CMK (cell line): ENCODE results near the gene KCNC4.

Experiments used
- DNase-seq: peaks from one replicate; pipeline ENCODE4 v3.0.0-alpha.2; 2010; ENCODE audit warnings: low read depth

The KCNC4 gene

DNA sequence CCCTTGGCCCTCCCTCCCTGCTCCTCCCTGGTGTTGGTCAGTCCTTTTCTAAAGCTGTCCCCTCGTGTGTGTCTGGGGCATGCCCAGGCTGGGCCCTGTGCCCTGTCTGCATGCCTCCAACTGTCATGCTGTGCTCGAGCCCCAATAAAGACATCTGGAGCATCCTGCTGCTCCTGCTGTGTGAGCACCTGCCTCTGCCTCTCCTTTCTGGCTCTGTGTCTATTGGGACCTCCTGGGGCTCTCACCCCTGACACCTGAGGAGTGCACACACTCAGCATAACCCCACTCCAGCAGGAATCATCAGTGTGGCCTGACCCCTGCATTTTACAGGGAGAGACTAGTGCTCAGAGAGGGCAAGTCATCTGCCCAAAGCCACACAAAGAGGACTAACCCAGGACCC lies 23.7 kb downstream of the KCNC4 start:
- DNase-seq: no peak

DNA sequence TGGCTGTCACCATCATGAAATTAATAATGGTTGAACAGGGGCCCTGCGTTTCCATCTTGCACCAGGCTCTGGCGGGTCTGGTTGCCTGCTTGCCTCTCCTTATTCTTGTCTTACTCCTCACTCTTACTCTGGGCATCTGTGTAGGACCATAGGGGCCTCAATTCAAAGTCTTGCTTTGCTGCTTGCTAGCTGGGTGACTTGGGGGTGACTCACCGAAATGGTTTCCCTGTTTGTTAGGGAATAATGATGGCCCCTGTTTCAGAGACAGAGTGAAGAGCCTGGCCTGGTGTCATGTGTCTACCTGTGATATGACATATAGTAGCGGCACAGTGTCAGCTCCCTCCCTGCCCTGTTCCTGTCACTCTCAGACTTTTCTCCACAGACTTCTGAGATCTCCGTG lies 24.6 kb downstream of the KCNC4 start:
- no peak for DNase-seq

GRCh38 chr1:110235181-110235833 lies 25.2 kb downstream of the KCNC4 start:
- DNase-seq: no peak

- DNase-seq: no peak
Observed at GRCh38 chr1:110235834-110236682, 25.9 kb downstream of the KCNC4 start.

- DNase-seq: no peak
Observed at GRCh38 chr1:110237386-110238152, 27.5 kb downstream of the KCNC4 start.

GRCh38 chr1:110239441-110240430 lies 29.6 kb downstream of the KCNC4 start:
- no peak for DNase-seq

DNA sequence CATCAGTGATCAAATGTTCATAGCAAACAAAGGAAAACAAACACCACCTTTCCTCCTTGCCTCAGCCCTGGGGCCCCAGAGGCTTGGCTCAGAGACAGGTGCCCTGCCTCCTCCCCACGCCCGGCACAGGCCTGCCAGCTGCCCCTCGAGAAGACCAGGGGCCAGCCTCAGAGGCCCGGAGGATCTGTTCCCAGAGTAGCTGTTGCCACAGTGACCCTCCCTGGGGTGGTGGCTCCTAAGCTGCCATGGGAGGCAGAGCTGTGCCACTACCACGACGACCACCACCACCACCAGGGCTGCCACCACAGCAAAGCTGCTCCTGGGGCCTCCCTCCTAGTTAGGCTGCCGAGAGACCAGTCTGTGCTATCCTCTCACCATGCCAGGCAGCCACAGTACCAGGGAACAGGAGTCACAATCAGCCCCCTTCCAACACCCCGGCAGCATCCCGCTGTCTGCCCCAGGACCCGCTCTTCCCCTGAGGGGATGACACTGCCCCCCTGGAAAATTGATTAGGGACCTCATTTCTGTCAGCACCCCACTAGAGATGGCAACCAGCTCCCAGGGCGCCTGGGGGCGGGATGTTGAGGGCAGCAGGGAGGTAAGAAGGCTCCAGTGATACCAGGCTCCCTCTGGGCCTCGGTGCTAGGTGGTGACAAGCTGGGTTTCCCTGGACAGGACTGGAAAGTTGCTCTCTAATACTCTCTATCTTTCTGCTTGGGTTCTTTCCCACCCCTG lies 30.5 kb downstream of the KCNC4 start:
- DNase-seq: no peak

DNA sequence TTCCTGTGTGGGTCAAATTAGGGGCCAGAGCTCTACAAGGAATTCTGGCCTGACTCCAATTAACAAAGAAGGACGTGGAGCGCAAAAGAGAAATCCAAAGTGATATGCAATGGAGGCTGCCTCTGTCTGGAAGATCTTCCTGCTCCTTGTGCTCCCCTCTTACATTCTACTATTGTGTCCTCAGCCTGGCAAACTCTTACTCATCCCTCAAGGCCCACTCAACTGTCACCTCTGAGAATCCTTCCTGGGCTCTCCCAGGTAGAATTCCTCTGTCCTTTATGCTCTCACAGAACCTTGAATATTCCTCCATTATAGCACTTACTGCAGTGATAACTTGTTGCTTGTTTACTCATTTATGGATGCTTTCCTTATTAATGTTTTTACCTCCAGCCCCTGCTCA lies 31.4 kb downstream of the KCNC4 start:
- no peak for DNase-seq

- DNase-seq: no peak
Observed at GRCh38 chr1:110242062-110242461, 31.9 kb downstream of the KCNC4 start.

GRCh38 chr1:110242731-110243130 lies 32.6 kb downstream of the KCNC4 start:
- DNase-seq: no peak

DNA sequence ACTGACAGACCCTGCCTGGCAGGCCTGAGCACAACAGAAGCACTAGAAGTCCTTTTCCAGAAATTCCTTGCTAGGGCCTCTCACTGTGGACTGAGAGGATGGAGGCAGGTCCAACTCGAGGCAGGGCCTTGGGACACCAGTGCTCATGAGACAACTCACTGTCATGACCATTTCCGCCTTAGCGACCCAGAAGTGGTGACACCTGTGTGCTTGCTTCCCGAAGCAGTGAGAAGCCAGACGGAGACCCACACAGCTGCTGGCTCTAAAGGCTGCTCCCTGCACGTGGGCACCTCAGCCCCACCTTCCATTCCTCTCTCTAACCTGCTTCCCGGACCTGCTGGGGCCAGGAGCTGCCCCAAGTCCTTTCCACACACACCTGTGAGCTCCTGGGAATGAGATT lies 33.0 kb downstream of the KCNC4 start:
- DNase-seq: no peak

DNA sequence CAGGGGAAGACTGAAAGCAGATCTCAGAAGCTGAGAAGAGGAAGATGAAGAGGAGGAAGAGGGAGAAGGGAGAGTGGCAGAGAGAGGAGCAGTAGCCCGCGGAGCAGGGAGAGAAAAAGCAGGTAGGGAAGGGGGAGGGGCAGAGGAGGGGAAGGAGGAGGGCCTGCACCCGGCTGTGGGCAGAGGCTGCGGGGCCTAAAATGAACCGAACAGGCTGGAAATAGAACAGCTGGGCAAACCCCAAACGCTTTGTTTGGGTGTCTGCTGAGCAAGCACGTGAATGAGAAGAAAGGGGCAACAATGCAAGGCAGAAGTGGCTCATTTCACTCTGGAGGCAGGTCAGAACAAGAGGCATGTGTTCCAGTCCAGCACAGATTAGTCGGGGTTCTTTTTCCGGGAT lies 33.5 kb downstream of the KCNC4 start:
- DNase-seq: no peak

- DNase-seq: no peak
Observed at GRCh38 chr1:110245876-110246620, 35.9 kb downstream of the KCNC4 start.

DNA sequence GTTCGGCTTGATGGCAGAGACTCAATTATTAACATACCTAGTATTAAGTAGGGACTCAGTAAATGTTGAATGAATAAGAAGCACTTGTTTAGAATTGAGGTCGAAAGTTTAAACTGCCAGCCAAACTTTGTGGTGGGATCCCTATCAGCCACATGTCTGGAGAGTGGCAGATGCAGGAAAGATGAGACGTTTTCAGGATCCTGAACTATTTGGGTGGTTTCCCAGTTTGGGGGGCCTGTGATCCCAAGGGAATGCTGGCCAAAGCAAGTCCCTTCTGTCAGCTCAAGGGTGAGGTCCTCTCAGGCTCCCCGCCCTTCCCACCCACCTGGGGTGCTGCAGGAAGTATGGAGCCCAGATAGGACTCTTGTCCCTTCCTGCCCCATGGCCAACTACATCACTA lies 38.6 kb downstream of the KCNC4 start:
- no peak for DNase-seq

DNA sequence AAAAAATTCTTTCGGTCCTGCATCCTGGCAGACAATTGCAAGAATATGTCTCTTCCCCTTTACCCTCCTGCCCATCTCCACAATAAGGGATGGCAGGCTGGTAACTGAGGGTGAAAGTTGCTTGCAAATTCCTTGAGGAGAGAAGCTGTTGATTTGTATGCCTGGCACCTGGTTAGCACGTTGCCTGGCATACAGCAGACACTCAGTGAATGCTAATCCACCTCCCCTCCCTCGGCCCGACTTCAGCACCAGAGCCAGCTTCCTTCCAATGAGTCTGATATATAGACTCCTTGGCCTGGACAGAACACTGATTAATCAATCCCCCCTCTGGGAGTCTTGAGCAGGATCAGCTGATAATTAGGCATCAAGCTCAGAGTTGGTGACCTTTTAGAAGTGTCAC lies 39.1 kb downstream of the KCNC4 start:
- no peak for DNase-seq

DNA sequence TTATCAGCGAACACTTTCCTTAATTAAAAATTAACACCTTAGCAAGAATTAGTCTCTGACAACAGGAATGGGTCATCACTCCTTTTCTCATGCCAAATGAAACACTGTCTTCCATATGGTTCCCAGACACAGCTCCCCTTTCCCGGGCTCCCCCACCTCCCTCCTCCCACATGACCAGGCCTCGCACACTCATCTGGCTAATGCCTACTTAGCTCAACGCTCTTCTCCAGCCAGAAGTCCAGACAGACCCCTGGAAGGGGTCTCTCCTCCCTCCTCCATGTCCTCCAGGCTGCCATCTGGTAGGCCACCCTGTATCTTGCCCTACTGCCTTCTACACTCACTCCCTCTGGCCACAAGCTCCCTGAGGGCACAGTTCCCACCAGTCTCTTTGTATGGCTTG lies 39.9 kb downstream of the KCNC4 start:
- DNase-seq: no peak

DNA sequence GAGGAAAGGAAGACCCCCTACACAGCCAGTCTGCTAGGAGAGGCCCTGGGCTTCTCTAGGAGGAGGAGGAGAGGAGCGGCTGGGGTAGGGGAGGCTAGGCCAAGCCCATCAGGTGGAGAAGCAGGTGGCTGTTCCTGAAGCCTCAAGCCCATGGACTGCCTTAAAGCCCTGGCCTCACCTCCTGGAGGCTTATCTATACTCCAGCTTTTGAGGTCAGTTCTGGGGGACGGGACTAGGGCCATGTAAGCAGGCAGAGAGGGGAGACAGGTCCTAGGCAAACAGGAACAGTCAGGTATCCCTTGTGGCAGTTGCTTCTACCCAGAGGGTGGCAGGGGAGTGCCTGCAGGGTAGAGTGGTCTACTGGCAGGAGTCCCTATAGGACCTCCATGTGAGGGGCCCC lies 40.6 kb downstream of the KCNC4 start:
- no peak for DNase-seq

DNA sequence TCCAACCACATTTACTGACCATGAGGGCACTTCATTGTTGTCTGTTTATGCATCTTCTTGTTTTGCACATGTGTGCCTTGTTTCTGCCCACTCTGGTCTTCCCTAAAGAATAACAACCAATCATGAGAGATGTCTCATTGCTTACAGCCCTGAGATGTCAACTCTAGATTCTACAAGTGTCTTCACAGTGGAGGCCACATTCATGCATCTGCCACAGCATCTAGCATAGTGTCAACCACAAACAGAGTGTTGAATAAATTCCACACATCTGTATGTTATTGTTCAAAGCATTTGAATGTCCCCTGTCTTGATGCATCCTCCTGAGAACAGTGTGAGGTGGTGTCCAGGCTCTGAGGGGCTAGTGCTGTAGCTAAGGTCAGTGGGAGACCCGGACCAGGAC lies 43.1 kb downstream of the KCNC4 start:
- no peak for DNase-seq

DNA sequence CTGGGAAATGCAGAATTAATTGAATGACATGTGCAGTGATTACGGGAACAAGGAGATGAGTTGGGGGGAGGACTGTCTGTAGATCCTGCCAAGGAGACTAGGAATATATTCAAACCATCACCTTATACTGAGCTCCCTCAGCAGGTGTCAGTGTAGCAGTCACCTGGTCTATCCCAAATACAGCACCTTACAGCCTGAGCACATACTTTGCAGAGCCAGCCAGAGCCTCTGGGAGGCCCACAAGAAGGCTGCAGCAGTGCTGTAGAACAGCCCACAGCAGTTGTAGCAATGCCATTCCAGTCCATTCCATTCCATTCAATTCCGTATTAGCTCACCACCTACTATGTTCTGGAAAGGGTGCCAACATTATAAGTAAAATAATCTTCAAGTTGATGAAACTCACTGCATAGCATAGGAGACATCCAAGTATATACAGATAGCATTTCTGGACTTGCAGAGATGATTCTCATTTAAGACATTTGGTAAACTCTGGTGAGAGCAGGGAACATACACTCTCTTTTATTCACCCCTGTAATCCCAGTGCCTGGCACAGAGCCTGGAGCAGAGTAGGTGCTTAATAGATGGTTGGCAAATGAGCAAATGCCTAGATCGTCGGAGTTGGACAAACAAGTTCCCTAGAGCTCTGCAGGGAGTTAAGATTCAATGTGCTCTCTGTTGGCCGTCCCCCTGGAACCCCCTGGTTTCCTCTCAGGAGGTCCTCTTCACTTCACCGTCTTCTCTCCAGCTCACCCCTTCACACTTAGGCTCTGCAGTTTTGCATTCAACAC lies 44.7 kb downstream of the KCNC4 start:
- DNase-seq: no peak

- DNase-seq: no peak
Observed at GRCh38 chr1:110255392-110255787, 45.3 kb downstream of the KCNC4 start.
